NCI-H2107 treated with DMSO at 0.1 percent for 48 hours (cell line): ENCODE data around the gene MAN2A1.

Experiments
- DNase-seq: peaks from one replicate; lab custom pipeline; 2025; ENCODE audit not compliant: unreplicated experiment; lab: John Stamatoyannopoulos, UW

Gene MAN2A1

GRCh38 chr5:109900911-109901627 is 211.3 kb downstream of the MAN2A1 start:
- no peak for DNase-seq

GRCh38 chr5:109901628-109901981 is 211.9 kb downstream of the MAN2A1 start:
- DNase-seq = no peak

- no peak for DNase-seq
Measured at GRCh38 chr5:109903061-109903460, 213.3 kb downstream of the MAN2A1 start.

- no peak for DNase-seq
Measured at GRCh38 chr5:109905906-109906305, 216.2 kb downstream of the MAN2A1 start.

- DNase-seq = no peak
Measured at GRCh38 chr5:109907189-109907588, 217.5 kb downstream of the MAN2A1 start.

GRCh38 chr5:109907731-109908130 is 218.0 kb downstream of the MAN2A1 start:
- no peak for DNase-seq

- DNase-seq = no peak
Measured at GRCh38 chr5:109908366-109908765, 218.6 kb downstream of the MAN2A1 start.

GRCh38 chr5:109910874-109911273 is 221.1 kb downstream of the MAN2A1 start:
- DNase-seq = no peak

GRCh38 chr5:109911731-109912130 is 222.0 kb downstream of the MAN2A1 start:
- DNase-seq = no peak

GRCh38 chr5:109914906-109915305 is 225.2 kb downstream of the MAN2A1 start:
- no peak for DNase-seq

GRCh38 chr5:109916481-109917153 is 226.9 kb downstream of the MAN2A1 start:
- DNase-seq = no peak
